NCI-H1436 treated with DMSO at 0.1 percent for 48 hours (cell line): Measurements from ENCODE around the gene PCDHGC3.

Experiments
- DNase-seq: peaks from one replicate; lab custom pipeline; 2025; lab: John Stamatoyannopoulos, UW

PCDHGC3 gene

DNA sequence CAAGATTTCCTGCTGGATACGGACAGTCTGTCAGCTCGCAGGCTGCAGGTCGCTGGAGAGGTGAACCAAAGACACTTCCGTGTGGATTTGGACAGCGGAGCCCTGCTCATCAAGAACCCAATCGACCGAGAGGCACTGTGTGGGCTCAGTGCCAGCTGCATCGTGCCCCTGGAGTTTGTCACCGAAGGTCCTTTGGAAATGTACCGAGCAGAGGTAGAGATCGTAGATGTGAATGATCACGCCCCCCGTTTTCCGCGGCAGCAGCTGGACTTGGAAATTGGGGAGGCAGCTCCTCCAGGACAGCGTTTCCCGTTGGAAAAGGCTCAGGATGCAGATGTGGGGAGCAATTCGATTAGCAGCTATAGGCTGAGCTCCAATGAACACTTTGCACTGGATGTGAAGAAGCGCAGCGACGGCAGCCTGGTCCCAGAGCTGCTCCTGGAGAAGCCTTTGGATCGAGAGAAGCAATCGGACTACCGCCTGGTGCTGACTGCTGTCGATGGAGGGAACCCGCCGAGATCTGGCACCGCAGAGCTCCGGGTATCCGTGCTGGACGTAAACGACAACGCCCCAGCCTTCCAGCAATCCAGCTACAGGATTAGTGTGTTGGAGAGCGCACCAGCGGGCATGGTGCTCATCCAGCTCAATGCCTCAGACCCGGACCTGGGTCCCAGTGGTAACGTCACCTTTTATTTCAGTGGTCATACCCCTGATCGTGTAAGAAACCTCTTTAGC, 9.7 kb downstream of the PCDHGC3 start:
- no peak for DNase-seq

DNA sequence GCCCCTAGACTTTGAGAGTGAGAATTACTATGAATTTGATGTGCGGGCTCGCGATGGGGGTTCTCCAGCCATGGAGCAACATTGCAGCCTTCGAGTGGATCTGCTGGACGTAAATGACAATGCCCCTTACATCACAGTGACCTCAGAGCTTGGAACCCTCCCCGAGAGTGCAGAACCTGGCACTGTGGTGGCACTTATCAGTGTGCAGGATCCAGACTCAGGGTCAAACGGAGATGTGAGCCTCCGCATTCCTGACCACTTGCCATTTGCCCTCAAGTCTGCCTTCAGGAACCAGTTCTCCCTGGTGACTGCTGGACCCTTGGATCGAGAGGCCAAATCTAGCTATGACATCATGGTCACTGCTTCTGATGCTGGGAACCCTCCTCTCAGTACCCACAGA, 10.3 kb downstream of the PCDHGC3 start:
- no peak for DNase-seq

DNA sequence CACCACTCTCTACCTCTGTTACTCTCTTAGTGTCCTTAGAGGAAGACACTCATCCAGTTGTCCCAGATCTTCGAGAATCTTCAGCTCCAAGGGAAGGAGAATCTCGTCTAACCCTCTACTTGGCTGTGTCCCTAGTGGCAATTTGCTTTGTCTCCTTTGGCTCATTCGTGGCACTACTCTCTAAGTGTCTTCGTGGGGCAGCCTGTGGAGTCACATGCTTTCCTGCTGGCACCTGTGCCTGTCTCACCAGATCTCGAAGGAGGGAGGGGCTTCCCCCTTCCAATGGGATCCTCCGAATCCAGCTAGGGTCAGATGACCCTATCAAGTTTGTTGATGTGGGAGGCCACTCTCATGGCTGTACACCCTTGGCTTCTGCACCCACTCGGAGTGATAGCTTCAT, 11.4 kb downstream of the PCDHGC3 start:
- DNase-seq, result no peak

DNA sequence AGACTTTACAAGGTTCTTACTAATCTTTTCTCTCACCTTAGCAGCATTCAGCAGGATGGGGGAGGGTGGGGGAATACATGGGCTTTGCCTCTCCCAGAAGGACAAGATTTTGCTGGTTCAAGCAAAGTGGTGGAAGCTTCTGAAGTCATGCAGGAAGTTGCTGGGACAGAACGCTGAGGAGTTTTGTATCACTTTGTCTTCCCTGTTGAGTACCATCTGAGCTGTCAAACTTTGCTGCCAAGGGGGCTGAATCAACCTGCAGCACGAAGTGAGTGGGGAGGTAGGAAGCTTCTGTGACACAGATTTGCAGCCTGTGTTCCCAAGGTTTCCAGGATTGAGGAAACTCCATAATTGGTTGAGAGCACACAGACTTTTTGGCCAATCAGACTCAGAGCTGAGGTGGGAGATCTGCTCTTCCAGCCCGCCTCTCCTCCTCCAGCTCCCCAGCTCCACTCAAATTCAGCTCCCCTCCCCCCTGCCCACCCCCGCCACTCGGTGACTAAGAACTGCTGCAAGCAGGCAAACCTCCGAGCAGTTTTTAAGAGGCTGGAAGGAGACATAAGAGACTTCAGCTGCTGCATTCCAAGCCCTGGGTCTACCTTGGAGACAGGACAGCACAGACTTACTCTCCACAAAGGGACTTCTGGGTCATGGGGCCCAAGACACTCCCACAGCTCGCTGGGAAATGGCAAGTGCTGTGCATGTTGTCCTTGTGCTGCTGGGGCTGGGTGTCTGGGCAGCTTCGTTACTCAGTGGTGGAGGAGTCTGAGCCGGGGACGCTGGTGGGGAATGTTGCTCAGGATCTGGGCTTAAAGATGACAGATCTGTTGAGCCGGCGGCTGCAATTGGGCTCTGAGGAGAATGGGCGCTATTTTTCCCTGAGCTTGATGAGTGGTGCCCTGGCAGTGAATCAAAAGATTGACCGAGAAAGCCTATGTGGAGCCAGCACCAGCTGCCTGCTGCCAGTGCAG, 13.1 kb downstream of the PCDHGC3 start, which contains the start of gene PCDHGC5:
Gene PCDHGC5, plus strand, starts transcription at position 491 of the 971 bp plus-strand sequence. Its CDS starts 160 bp downstream, at position 651.
- DNase-seq, result no peak

DNA sequence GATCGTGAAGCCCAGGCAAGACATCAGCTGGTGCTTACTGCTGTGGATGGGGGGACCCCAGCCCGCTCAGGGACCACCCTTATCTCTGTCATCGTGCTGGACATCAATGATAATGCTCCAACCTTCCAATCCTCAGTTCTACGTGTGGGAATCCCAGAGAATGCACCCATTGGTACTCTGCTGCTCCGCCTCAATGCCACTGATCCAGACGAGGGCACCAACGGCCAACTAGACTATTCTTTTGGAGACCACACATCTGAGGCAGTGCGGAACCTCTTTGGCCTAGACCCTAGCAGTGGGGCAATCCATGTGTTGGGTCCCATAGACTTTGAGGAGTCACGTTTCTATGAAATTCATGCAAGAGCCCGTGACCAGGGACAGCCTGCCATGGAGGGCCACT, 14.1 kb downstream of the PCDHGC3 start:
- DNase-seq, result no peak

DNA sequence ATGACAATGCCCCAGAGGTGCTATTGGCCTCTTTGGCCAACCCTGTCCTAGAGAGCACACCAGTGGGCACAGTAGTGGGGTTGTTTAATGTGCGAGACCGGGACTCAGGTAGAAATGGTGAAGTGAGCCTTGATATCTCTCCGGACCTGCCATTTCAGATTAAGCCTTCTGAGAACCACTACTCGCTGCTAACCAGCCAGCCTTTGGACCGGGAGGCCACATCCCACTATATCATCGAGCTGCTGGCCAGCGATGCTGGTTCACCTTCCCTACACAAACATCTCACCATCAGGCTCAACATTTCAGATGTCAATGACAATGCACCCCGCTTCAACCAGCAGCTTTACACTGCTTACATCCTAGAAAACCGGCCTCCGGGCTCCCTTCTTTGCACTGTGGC, 14.5 kb downstream of the PCDHGC3 start:
- no peak for DNase-seq

DNA sequence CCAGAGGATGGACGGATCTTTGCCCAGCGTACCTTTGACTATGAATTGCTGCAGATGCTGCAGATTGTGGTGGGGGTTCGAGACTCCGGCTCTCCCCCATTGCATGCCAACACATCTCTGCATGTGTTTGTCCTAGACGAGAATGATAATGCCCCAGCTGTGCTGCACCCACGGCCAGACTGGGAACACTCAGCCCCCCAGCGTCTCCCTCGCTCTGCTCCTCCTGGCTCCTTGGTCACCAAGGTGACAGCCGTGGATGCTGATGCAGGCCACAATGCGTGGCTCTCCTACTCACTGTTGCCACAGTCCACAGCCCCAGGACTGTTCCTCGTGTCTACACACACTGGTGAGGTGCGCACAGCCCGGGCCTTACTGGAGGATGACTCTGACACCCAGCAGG, 15.0 kb downstream of the PCDHGC3 start:
- no peak for DNase-seq

DNA sequence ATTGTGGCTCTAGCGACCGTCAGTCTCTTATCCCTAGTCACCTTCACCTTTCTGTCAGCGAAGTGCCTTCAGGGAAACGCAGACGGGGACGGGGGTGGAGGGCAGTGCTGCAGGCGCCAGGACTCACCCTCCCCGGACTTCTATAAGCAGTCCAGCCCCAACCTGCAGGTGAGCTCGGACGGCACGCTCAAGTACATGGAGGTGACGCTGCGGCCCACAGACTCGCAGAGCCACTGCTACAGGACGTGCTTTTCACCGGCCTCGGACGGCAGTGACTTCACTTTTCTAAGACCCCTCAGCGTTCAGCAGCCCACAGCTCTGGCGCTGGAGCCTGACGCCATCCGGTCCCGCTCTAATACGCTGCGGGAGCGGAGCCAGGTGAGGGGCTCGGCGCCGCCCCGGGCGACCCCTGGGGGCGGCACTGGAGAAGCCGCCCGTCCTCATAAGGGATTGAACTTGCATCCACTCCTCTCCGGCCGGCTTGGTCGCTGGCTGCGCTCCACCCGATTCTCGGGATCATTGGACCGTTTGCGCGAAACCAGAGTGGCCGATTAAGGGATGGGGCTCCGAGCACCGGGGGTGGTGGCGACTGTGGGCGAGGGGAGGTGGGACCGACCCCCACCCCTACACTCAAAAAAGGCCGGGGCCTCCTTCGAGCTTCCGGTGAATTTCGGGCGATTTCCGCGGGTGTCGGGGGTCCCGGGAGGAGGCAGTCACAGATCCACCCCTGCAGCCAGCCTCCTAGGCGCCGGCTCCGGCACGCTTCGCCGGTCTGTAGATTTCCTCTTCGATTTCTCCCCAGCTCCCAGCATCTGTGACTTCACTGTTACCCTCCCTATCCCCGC, 15.8 kb downstream of the PCDHGC3 start:
- no peak for DNase-seq

DNA sequence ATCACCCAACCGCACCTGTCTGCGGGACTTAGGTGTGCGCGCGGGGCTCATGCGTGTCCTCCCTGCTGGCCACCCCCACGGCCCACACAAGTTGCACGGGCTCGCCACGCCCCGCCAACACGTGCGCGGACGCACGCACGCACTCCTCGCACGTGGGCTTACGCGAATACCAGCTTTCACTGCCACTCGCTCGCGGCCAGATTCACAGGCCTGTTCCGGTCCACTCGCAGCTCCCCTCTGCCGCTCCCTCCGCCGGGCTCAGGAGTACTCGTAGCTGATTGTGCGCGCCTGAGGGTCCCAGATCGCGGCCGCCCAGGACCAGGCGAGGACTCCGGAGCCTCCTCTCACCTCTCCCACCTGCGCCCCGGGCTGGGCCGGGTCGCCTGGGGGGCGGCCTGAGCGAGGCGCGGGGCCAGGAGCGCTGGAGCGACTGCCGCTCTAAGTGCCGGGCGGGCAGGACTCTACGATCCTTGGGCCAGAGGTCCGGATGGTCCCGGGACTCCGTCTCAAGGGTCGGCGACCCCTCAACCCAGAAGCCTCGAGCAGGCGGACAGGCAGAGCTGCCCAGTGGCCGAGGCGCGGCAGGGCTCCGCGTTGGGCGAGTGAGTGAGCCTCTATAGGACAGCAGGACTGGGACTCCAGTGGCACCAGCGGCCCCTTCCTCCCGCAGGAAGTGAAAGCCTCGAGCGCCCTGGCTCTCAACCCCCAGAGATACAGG, 16.6 kb downstream of the PCDHGC3 start:
- DNase-seq, result no peak

DNA sequence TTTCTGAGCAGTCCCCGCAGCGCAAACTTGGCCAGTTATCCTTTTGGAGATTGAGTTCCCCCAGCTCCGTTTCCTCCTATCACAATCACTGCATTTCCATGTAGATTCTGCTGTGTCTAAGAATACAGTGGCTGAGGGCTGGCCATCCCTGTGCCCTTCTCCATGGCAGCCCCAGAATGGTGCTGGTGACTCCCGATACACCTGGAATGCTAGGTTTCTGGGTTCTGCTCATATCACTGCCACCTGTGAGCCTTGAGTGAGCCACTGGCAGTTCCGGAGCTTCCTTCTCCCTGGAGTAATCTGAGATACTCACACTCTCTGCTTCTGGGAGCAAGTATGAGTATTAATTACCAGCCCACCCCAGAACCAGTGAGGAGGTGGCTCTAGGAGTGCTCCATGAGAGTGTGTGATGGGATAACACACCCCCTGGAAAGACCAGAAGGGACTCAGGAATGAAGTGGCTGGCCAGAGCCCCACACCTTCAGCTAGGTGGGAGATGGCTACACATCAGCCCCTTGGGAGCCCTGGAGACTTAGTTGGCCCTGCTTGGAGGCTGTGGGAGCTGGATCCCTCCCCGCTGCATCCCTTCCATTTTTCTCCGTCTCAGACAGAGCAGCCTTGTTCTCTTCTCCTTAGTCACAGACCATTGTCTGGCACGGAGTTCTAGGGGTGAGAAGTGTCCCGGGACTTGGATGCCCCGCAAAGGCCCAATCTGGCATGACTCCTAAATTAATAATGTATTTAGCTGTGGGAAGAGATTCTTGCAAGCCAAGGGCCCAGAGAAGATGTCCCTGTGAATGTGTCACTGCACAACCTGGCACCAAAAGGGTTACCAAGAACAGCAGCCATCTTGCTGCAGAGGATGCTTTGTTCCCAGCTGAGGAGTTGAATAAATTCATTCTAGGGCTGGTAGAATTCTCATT, 18.0 kb downstream of the PCDHGC3 start:
- DNase-seq, result no peak

DNA sequence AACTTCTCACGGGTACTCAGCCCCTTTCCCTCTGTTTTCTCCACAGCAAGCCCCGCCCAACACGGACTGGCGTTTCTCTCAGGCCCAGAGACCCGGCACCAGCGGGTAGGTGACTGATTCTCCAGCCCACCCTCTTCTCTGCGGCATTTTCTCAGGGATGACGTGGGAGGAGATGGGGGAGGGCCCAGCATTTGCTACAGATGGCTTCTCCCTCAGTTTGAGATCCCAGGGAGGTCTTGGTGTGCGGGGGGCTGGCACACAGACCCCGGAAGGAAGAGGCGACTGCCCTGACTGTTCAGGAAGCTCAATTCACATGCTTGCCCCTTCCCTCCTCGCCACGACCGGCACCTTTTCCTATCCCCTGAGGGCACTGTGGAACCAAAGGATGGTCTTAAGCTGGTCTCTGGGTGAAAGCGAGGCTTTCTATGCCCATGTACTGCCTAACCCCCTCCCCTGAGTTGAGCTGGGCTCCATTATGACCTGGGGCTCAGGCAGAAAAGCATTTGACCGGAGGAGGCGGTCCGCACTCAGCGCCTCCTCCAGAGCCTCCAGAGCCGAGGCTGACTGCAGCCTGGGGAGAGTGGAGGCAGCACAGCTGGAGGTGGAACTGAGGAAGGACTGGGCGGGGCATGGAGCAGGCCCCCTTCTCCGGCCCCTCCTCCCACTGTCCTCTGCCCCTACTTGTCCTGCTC, 19.1 kb downstream of the PCDHGC3 start:
- no peak for DNase-seq

DNA sequence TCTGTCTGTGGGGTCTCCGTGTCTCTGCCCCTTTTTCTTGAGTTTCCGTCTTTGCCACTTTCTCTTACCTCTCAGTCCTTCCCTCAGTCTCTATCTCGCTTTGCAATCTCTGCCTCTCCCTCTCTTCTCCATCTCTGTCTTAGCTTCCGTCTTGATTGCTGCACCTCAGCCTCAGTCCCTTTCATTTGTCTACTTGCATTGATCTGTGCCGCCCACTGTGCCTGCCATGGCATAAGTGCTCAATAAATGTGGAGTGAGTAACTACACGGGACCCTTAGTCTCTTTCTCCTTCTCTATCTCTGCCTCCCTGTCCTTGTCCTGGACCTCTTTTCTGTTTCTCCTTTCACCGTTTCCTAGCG, 19.7 kb downstream of the PCDHGC3 start:
- DNase-seq, result no peak

DNA sequence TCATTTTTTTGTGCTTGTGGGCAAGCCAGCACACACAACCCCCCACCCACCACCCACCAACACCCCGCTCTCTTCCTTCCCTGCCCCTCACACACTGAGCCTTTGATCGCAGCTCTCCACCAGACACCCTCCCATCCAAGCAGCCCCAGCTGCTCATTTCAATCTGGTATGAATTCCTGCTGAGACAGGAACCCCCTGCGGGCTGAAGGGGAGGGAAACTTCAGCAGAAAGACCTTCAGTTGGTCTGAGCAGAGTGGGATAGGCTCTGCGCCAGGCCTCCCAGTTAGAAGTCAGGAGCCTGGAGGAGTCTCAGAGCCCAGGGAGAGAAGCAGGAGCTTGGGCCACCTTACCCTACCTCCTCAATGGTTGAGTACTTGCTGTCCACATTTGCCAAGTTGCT, 20.3 kb downstream of the PCDHGC3 start:
- no peak for DNase-seq

DNA sequence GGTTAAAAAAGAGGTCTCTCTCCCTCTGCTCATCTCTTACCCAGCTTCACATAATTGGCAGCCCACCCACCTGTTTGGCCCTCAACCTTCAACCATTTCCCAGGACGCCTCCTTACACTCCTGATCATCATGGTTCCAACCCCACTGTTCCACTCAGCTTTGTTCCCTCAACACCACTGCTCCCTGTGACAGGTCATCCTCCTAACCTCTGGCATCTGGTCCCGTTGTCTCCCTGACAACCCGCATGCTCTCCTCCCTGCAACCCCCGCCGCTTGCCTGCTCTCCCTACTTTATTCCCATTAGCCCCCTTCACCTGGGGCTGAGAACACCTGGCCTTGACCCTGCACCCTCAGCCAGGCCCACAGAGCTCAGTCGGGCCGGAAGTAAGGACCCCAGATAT, 26.0 kb downstream of the PCDHGC3 start:
- no peak for DNase-seq

DNA sequence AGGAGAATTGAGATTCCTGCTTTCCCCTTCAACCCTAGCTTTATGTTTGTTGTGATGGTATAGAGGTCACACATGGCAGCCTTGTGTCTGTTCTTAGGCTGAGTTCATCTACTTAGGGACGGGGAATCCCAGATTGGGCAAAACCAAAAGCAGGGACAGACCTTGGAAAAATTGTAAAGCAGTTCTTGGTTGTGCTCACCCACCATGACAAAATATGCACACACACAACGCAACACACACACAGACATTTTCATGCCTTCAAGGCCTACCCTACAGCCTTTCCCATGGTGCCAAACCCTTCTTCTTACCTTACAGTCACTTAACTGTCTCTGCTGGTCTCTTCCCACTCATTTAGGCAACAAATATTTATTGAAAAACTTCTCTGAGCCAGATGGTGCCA, 27.9 kb downstream of the PCDHGC3 start:
- no peak for DNase-seq

DNA sequence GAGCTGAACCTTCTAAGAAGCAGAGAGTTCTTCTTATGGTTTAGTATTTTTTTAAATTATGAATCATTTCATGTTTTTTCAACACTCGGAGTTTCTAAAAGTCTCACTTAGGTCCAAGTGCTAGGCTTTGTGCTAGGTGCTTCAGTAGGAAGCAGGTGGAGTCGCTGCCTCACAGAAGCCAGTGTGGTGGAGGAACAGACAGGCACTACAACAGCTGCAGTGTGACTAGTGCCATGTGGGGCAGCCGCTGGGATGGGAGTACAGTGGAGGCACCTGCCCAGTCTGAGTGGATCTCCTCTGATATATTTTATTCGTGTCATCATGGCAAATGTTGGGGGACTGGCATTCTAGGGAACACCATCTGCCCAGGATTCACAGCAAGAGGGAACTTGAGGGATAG, 28.4 kb downstream of the PCDHGC3 start:
- DNase-seq, result no peak

DNA sequence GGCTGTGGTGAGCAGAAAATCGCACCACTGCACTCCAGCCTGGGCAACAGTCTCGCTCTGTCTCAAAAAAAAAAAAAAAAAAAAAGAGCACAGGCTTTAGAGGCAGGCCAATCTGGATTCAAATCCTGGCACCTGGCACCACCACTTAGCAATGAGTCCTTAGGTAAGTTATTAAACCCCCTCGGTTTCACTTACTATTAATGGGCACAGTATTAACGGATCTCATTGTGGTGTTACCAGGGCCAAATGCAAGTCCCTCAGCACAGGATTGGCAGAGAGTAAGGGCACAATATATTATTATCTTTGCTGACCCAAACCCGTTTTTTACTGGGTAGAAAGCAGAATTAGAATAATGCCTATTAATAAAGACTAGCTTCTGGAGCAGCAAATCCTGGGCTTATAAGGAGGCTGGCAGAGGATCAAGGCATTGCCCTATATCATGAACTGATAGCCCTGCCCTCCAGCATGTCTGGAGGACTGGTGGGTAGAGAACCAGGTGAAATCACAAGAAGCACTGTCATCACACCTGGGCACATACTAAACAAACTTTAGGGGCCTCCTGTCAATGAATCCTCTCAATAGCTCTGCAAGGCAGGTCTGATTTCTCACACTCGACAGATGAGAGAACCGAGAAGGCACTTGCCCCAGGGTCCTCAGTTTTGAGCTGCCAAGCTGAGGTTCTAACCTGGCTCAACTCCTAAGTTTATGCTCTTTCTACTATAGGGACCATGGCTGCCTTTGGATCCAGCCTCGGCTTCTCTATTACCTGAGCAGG, 30.8 kb downstream of the PCDHGC3 start:
- DNase-seq, result no peak

DNA sequence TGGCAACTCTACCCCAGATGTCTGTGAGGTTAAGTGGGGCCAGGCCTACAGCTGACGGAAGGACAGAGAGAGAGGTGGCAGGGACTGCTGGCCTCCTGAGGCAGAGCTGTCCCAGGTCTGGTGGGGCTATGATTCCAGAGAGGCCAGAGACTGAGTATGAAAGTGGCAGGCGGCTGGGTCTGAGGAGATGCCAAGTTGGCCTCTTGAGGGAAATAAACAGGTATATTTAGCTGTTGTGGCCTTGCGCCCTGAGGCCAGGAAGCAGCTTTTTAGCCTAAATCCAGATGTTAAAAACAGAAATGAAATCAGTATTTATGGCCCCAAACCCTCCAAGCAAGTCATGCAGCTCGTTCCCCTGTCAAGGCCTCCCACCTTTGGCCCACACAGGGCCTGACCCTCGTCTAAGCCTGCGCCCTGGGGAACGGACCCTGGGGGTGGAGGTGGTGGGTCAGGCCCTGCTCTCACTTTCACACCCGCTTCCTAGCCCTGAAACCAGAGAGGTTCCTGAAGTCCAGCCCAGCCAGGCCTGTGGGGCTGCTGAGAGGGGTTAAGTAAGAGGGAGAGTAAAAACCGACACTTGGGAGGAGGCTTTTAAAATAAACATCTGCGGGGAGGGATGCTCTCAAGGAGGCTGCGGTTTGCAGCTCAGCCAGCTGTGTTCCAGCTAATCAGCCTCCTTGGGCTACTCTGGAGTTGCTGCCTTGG, 31.8 kb downstream of the PCDHGC3 start:
- no peak for DNase-seq

DNA sequence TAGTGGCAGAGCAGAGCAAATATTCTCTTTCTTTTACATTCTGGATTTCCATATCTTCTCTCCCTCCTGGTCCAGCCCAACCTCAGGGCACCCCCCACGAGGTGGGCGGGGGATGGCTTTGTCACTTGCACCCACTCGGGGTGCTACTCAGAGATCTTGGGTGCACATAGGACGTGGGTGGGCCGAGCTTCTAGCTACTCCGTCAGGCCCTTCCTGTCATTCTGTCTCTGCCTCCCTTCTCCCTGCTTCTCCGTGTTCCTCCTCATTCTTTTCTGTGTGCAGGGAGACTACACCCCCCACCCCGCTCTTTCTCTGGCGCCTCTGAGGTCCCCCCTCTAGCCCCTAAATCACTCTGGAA, 32.7 kb downstream of the PCDHGC3 start:
- DNase-seq, result no peak
